Vagina (tissue), 2 donors: ENCODE measurements around the gene ATP1A3.

Experiments
- POLR2A ChIP-seq, 2 donors: fragments of 450-650 bp; IDR thresholded peaks; one replicate each; pipeline ENCODE4 v1.6.1; 2017; ENCODE audit warnings: antibody characterized with exemption in 2 of 2, mild to moderate bottlenecking in 2 of 2, moderate library complexity in 2 of 2
- POLR2AphosphoS5 ChIP-seq, 2 donors: sonication (generic); formaldehyde crosslinking; IDR thresholded peaks; one replicate each; pipeline ENCODE4 v1.9.0; 2017; ENCODE audit warnings: antibody characterized with exemption in 2 of 2, mild to moderate bottlenecking in 2 of 2, low read depth in 1 of 2; ENCODE audit not compliant: insufficient read depth in 1 of 2
- TF ChIP-seq, protein P1 (sequence below), 3 experiments: fragments of 450-650 bp in 2 of 3; fragments of 200-600 bp in 1 of 3; sonication (generic) in 1 of 3; IDR thresholded peaks; one replicate each; pipeline ENCODE4 v1.5.1; 2017 to 2019; ENCODE audit warnings: antibody characterized with exemption in 3 of 3, mild to moderate bottlenecking in 2 of 3, moderate library complexity in 2 of 3

GRCh38 chr19:41957161-41957837 is 36.7 kb downstream of the ATP1A3 start:
- TF ChIP-seq, protein P1, sequence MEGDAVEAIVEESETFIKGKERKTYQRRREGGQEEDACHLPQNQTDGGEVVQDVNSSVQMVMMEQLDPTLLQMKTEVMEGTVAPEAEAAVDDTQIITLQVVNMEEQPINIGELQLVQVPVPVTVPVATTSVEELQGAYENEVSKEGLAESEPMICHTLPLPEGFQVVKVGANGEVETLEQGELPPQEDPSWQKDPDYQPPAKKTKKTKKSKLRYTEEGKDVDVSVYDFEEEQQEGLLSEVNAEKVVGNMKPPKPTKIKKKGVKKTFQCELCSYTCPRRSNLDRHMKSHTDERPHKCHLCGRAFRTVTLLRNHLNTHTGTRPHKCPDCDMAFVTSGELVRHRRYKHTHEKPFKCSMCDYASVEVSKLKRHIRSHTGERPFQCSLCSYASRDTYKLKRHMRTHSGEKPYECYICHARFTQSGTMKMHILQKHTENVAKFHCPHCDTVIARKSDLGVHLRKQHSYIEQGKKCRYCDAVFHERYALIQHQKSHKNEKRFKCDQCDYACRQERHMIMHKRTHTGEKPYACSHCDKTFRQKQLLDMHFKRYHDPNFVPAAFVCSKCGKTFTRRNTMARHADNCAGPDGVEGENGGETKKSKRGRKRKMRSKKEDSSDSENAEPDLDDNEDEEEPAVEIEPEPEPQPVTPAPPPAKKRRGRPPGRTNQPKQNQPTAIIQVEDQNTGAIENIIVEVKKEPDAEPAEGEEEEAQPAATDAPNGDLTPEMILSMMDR (IDR thresholded peaks at IDR 0.05), result no peak
- TF ChIP-seq POLR2A (IDR thresholded peaks at IDR 0.05) (no peak), POLR2AphosphoS5 (IDR thresholded peaks at IDR 0.05; ENCODE audit: insufficient read depth in 1 of 2, low read depth in 1 of 2) (no peak)
